Motor neuron (in vitro differentiated cells): ENCODE measurements around the gene KCNV2. TPM values are rescaled to one million over a fixed set of nuclear protein-coding genes. Genes with fewer than 3 reads are reported as not detected.

Experiments used
- ATAC-seq, 8 experiments: fragments of 200-7000 bp; cut with Tn5 transposase; replicated peaks in 6 of 8; 2 replicates each; pipeline ENCODE4 v1.8.0; 2021; ENCODE audit warnings: mild to moderate bottlenecking in 8 of 8, moderate library complexity in 8 of 8
- H3K27ac ChIP-seq, 2 donors: fragments of 250-450 bp; sonication (Bioruptor Pico); 2 replicates each; pipeline ENCODE4 v1.9.0; 2021; ENCODE audit warnings: antibody characterized with exemption in 2 of 2, mild to moderate bottlenecking in 2 of 2, moderate library complexity in 1 of 2
- H3K4me1 ChIP-seq, 2 donors: fragments of 250-450 bp; sonication (Bioruptor Pico); replicated peaks in 1 of 2; 2 replicates each; pipeline ENCODE4 v1.6.1; 2021; ENCODE audit warnings: antibody characterized with exemption in 2 of 2, mild to moderate bottlenecking in 2 of 2, moderate library complexity in 1 of 2
- H3K4me3 ChIP-seq, 5 donors: fragments of 250-450 bp; sonication (Bioruptor Pico); 2 replicates each; pipeline ENCODE4 v1.9.0; 2021; ENCODE audit warnings: antibody characterized with exemption in 5 of 5, mild to moderate bottlenecking in 5 of 5, moderate library complexity in 4 of 5
- WGBS, 10 experiments: fragments of 450-650 bp; shearing (Covaris generic); methylation state at CpG; one replicate each; pipeline ENCODE4 v1.0.0; 2022; 5-methylcytosine and 5-hydroxymethylcytosine counted together
- in situ Hi-C, 9 experiments: fragments of 400-800 bp; cut with MboI; loops; one replicate each; pipeline ENCODE4 v1.15.0; 2021; ENCODE audit warnings: low sequenced_read_pairs in 9 of 9, low pct_unique_long_range_greater_than_20kb in 2 of 9; ENCODE audit not compliant: unreplicated experiment in 9 of 9
- total RNA-seq, 8 experiments: library from RNA; unstranded; fragments of 300-600 nt; gene quantifications; 2 replicates each; pipeline versions ENCODE4 v1.2.3 to v1.2.4, GENCODE V29; 2022

The KCNV2 gene
- 1 to 10 TPM in 4 of 8 experiments, under 1 TPM in 4; 0.21 to 3.1 (median 1.0) TPM for total RNA-seq

GRCh38 chr9:2717385-2717784, at the start of gene KCNV2:
Gene KCNV2 (plus strand): TSS chr9:2717510. CDS start chr9:2717740, 230 bp downstream.
- ATAC-seq = no peak
- Histone ChIP-seq H3K27ac (no peak within 1 kb of the TSS), H3K4me3 (no peak within 1 kb of the TSS), H3K4me1 (no peaks in the 10 kb centered on the region)
- in situ Hi-C loops = no loop called here
- 71 to 100% (median 100%) methylated on average over 1 to 3 of the region's 7 CpGs; no CpG with 5 or more reads in 4 of the 10 experiments for WGBS, 10 experiments

DNA sequence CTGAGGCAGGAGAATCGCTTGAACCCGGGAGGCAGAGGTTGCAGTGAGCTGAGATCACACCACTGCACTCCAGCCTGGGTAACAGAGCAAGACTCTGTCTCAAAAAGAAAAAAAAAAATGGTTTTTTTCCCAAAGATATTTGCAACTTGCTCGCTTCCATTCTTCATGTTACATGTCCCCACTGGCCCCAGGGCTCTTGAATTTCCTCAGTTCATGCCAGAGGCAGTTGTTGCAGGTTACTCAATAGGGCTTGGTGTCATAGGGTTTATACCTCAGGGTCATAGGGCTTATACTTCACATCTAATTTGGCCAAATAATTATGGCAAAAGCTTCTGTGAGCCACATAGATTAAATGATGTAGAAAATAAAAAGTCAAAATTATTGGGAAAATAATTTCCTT, 44.1 kb upstream of the KCNV2 start:
- Histone ChIP-seq H3K4me1 (no peaks in the 10 kb centered on the region), H3K27ac (no peak overlapping the region), H3K4me3 (no peak overlapping the region)
- WGBS, 10 experiments = 83 to 100% (median 100%) methylated on average over 1 of the region's 3 CpGs; no CpG with 5 or more reads in 5 of the 10 experiments
- ATAC-seq = no peak
- in situ Hi-C loops = no loop called here

GRCh38 chr9:2674141-2674824, 43.0 kb upstream of the KCNV2 start:
- H3K4me3 ChIP-seq = no peak overlapping the region
- no peaks in the 10 kb centered on the region for H3K4me1 ChIP-seq
- no peak overlapping the region for H3K27ac ChIP-seq
- no peak for ATAC-seq
- WGBS, 10 experiments = 49 to 100% (median 88%) methylated on average over 6 to 9 of the region's 9 CpGs
- in situ Hi-C loops = no loop called here

DNA sequence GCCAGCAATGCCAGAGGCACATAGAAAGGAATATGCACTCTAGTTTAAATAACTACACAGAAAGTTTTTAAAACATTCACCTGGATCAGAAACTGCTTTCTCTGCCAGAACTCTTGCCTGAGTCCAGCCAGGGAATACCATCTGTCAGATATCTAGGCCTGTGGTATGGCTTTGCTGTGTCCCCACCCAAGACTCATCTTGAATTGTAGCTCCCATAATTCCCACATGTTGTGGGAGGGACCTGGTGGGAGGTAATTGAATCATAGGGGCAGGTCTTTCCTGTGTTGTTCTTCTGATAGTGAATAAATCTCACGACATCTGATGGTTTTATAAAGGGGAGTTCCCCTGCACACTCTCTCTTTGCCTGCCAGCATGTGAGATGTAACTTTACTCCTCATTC, 41.5 kb upstream of the KCNV2 start:
- H3K27ac ChIP-seq = no peak overlapping the region
- in situ Hi-C loops = no loop called here
- no peaks in the 10 kb centered on the region for H3K4me1 ChIP-seq
- no peak overlapping the region for H3K4me3 ChIP-seq
- peak in 3 of 8 experiments; percentile 16 to 97 (median 50) for ATAC-seq
- WGBS, 10 experiments = 20 to 100% (median 67%) methylated on average over 1 of the region's 1 CpG; no CpG with 5 or more reads in 5 of the 10 experiments

GRCh38 chr9:2676466-2676865, 40.8 kb upstream of the KCNV2 start:
- WGBS, 10 experiments = 54 to 89% (median 75%) methylated on average over 3 to 4 of the region's 4 CpGs
- in situ Hi-C loops = no loop called here
- Histone ChIP-seq H3K27ac (no peak overlapping the region), H3K4me3 (no peak overlapping the region), H3K4me1 (no peaks in the 10 kb centered on the region)
- ATAC-seq = no peak

DNA sequence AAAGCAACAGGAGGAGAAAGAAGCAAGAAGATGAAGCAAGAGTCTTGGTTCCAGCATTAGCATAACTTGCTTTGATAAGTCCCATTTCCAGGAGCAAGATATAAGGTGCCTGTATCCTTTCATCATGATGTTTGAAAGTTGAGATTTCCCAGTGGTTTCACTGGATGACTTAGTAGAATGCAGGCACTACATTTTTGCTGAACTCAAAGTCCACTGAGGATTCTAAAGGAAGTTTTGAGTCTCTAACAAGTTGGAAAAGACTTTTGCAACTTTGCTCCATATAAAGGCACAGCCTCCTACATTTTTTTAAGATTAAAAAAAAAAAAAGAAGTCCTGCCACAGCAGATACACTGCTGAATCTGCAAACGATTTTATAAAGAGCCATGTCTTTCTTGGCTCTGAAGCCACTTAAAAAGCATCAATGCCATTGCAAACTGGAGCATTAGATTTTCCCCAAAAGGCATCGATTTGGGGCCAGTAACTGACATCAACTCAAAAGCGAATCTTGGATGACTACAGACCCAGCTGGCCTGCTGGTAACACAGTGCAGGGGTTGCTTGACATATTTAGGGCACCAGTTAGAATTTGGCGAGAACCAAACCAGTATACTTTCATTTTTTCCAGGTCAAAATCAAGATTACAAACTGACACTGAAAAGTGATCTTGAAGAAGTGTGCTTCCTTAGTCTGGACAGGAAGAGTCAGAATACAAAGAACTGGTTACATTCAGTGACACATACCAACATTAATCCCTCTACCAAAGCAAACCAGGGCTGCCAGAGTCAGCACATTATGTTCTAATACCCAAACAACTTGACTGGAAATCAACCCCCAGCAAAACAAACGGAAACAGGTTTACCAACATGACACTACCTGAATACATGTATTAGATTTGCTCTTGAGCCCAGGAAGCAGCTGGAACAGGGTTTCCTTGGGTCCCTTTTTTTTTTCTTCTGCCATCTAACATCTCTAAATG, 39.1 kb upstream of the KCNV2 start:
- H3K4me1 ChIP-seq = no peaks in the 10 kb centered on the region
- in situ Hi-C loops = no loop called here
- ATAC-seq = no peak
- H3K4me3 ChIP-seq = no peak overlapping the region
- WGBS, 10 experiments = 22 to 89% (median 73%) methylated on average over 1 to 5 of the region's 5 CpGs
- no peak overlapping the region for H3K27ac ChIP-seq

GRCh38 chr9:2679011-2679410, 38.3 kb upstream of the KCNV2 start:
- Histone ChIP-seq H3K4me3 (no peak overlapping the region), H3K27ac (no peak overlapping the region), H3K4me1 (no peaks in the 10 kb centered on the region)
- in situ Hi-C loops = no loop called here
- no peak for ATAC-seq
- 79 to 100% (median 97%) methylated on average over 1 to 2 of the region's 2 CpGs; no CpG with 5 or more reads in 2 of the 10 experiments for WGBS, 10 experiments

DNA sequence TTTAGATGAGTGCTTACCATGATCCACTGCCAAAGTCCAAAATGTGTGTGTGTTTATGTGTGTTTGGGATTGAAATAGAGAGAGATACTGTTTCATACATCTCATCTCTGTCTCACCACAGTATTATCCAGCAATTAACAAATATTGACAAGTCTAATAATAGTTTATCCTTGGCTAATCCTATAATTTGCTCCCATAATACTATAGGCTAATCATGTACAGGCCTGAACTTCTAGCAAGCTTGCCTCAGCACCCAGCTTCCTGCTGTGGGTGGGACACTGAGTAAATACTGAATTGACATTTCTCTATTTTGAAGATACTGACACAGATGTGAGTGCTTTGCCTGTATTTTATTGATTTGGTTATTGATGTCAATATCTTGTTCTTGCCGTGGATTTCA, 35.3 kb upstream of the KCNV2 start:
- Histone ChIP-seq H3K4me1 (no peaks in the 10 kb centered on the region), H3K4me3 (no peak overlapping the region), H3K27ac (no peak overlapping the region)
- in situ Hi-C loops = no loop called here
- 20 to 100% (median 97%) methylated on average over 1 of the region's 1 CpG; no CpG with 5 or more reads in 2 of the 10 experiments for WGBS, 10 experiments
- no peak for ATAC-seq

DNA sequence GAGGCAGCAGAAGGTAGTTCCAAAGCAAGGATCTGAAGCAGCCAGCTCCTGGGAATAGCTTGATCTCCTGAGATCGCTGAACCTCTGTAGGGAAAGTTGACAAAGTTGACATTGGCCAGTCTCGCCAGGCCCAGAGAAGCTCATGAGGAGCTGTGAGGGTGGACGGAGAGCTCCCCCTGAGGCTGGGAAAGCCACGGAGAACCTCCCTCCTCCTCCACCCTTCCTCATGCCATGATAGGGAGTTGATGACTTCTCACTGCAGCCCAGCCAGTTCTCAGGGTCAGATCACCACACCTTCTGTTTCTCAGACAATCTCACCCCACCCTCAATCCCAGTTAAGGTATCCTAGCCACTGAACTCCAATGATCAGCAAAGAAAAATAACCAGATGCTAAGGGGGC, 30.4 kb upstream of the KCNV2 start:
- 92 to 100% (median 100%) methylated on average over 1 to 2 of the region's 4 CpGs; no CpG with 5 or more reads in 7 of the 10 experiments for WGBS, 10 experiments
- ATAC-seq = peak in 2 of 8 experiments; percentile 36 to 86
- in situ Hi-C loops = no loop called here
- Histone ChIP-seq H3K4me3 (no peak overlapping the region), H3K27ac (no peak overlapping the region), H3K4me1 (no peaks in the 10 kb centered on the region)

GRCh38 chr9:2688636-2689035, 28.7 kb upstream of the KCNV2 start:
- Histone ChIP-seq H3K4me3 (no peak overlapping the region), H3K4me1 (no peaks in the 10 kb centered on the region), H3K27ac (no peak overlapping the region)
- in situ Hi-C loops = no loop called here
- WGBS, 10 experiments = 69 to 100% (median 93%) methylated on average over 1 to 3 of the region's 3 CpGs; no CpG with 5 or more reads in 1 of the 10 experiments
- no peak for ATAC-seq

DNA sequence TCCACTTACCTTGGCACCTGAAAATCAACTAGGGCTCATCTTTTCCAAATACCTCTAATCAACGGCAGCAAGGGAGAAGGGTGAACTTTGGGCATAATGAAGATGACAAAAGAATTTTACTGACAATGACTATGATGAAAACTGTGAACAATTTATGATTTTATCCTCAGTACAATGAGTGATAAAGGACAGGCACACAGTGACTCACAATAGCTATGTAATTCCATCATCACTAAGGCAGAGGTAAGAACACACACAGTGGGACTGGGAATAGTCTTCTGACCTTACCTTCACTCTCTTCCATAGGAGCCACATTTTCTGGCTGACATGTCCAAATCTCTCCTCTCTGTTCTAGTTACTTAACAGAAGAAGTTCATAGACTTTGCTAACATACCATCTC, 26.1 kb upstream of the KCNV2 start:
- no peaks in the 10 kb centered on the region for H3K4me1 ChIP-seq
- in situ Hi-C loops = no loop called here
- H3K27ac ChIP-seq = no peak overlapping the region
- ATAC-seq = no peak
- H3K4me3 ChIP-seq = no peak overlapping the region
- WGBS, 10 experiments = no CpG with 5 or more reads among the region's 1 CpG

GRCh38 chr9:2691626-2692025, 25.7 kb upstream of the KCNV2 start:
- 20 to 100% (median 94%) methylated on average over 1 to 2 of the region's 2 CpGs; no CpG with 5 or more reads in 1 of the 10 experiments for WGBS, 10 experiments
- Histone ChIP-seq H3K4me3 (no peak overlapping the region), H3K27ac (no peak overlapping the region), H3K4me1 (no peaks in the 10 kb centered on the region)
- in situ Hi-C loops = no loop called here
- ATAC-seq = no peak

DNA sequence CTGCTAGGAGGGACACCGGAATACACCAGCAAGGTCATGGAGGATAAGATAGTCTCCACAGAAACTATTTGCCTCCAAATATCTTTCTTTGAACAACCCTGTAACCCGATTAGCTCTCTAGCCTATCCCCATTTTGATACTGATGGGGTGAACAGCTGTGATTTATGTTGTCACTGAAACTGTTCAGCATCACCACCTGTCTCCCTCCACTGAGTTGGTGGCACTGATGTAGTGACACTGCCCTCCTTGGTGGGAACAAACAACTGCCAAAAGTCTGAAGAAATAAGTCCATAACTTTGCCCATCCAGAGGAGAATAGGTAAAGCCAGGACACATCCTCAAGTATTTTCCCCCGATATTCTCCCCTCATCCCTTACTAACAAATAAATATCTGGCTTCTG, 24.3 kb upstream of the KCNV2 start:
- in situ Hi-C loops = no loop called here
- Histone ChIP-seq H3K4me3 (no peak overlapping the region), H3K27ac (no peak overlapping the region), H3K4me1 (no peaks in the 10 kb centered on the region)
- 80 to 100% (median 95%) methylated on average over 1 to 3 of the region's 3 CpGs; no CpG with 5 or more reads in 2 of the 10 experiments for WGBS, 10 experiments
- ATAC-seq = no peak
